GM18867 (cell line): ENCODE results near the gene SFMBT2.
A peak's percentile ranks its signal among the peaks of the same experiment; 100 is the strongest.

ENCODE experiments used
- ATAC-seq: cut with Tn5 transposase; IDR thresholded peaks from one replicate; pipeline ENCODE4 v1.9.1; 2021; ENCODE audit warnings: mild to moderate bottlenecking, moderate library complexity; ENCODE audit not compliant: unreplicated experiment

Gene SFMBT2

GRCh38 chr10:7426349-7426748 lies 15.5 kb upstream of the SFMBT2 start:
- ATAC-seq, result no peak

GRCh38 chr10:7425691-7426090 lies 14.9 kb upstream of the SFMBT2 start:
- no peak for ATAC-seq

GRCh38 chr10:7424919-7425318 lies 14.1 kb upstream of the SFMBT2 start:
- ATAC-seq, result no peak

GRCh38 chr10:7424315-7424714 lies 13.5 kb upstream of the SFMBT2 start:
- ATAC-seq, result peak; percentile 85

- ATAC-seq, result no peak
Observed at GRCh38 chr10:7423521-7423920, 12.7 kb upstream of the SFMBT2 start.

- ATAC-seq, result no peak
Observed at GRCh38 chr10:7421526-7421925, 10.7 kb upstream of the SFMBT2 start.

GRCh38 chr10:7419998-7420397 lies 9.2 kb upstream of the SFMBT2 start:
- ATAC-seq, result no peak

- ATAC-seq, result no peak
Observed at GRCh38 chr10:7417807-7418206, 7.0 kb upstream of the SFMBT2 start.

GRCh38 chr10:7417103-7417623 lies 6.3 kb upstream of the SFMBT2 start:
- no peak for ATAC-seq

- no peak for ATAC-seq
Observed at GRCh38 chr10:7414766-7415165, 3.9 kb upstream of the SFMBT2 start.

- ATAC-seq, result no peak
Observed at GRCh38 chr10:7412928-7413282, 2.1 kb upstream of the SFMBT2 start.

GRCh38 chr10:7412237-7412927 lies 1.5 kb upstream of the SFMBT2 start:
- no peak for ATAC-seq

- no peak for ATAC-seq
Observed at GRCh38 chr10:7411671-7412128, 866 bp upstream of the SFMBT2 start.

- ATAC-seq, result peak; percentile 4
Observed at GRCh38 chr10:7410301-7410861, 453 bp downstream of the SFMBT2 start.

- ATAC-seq, result peak; percentile 13
Observed at GRCh38 chr10:7409732-7410168, 1.1 kb downstream of the SFMBT2 start.

GRCh38 chr10:7409045-7409731 lies 1.6 kb downstream of the SFMBT2 start:
- ATAC-seq, result peak; percentile 44

- peak; percentile 31 for ATAC-seq
Observed at GRCh38 chr10:7408291-7409044, 2.4 kb downstream of the SFMBT2 start.

- no peak for ATAC-seq
Observed at GRCh38 chr10:7407368-7408290, 3.2 kb downstream of the SFMBT2 start.

- no peak for ATAC-seq
Observed at GRCh38 chr10:7406712-7407333, 4.0 kb downstream of the SFMBT2 start.

GRCh38 chr10:7405637-7406036 lies 5.2 kb downstream of the SFMBT2 start:
- no peak for ATAC-seq
